A673 (cell line): ENCODE measurements around the gene NRG4. TPM values are rescaled to one million over a fixed set of nuclear protein-coding genes. Genes with fewer than 3 reads are reported as not detected.

Experiments used
- BruUV-seq: library from RNA; stranded (reverse); fragments of 400-500 nt; replicated peaks from 2 replicates; lab custom pipeline; 2021; lab: Mats Ljungman, UMichigan
- CTCF ChIA-PET: fragments of 300-600 bp; sonication (Branson Sonifier 250); formaldehyde crosslinking; loops from one replicate; lab custom pipeline; 2022; ENCODE audit warnings: antibody characterized with exemption; lab: Charles Lee
- POLR2A ChIA-PET: fragments of 300-600 bp; sonication (Branson Sonifier 250); formaldehyde crosslinking; loops from one replicate; lab custom pipeline; 2022; ENCODE audit warnings: antibody characterized with exemption; ENCODE audit not compliant: low non-redundant PET; lab: Charles Lee
- DNase-seq: peaks from one replicate; pipeline ENCODE4 v3.0.0-alpha.2; 2015; ENCODE audit warnings: low spot score
- H3K27ac ChIP-seq: fragments of 200-600 bp; sonication (generic); 2 replicates; pipeline ENCODE4 v1.5.1; 2016; ENCODE audit warnings: mixed run types, low read depth, mild to moderate bottlenecking, mixed read lengths, antibody characterized with exemption, low read length; ENCODE audit not compliant: poor library complexity, severe bottlenecking
- H3K27me3 ChIP-seq: fragments of 200-600 bp; sonication (generic); replicated peaks from 2 replicates; pipeline ENCODE4 v1.6.1; 2017; ENCODE audit warnings: mixed run types, low read depth, mild to moderate bottlenecking, mixed read lengths, antibody characterized with exemption, low read length; ENCODE audit not compliant: insufficient read depth, poor library complexity
- H3K36me3 ChIP-seq: fragments of 200-600 bp; sonication (generic); 2 replicates; pipeline ENCODE4 v1.6.1; 2016; ENCODE audit warnings: mixed run types, mild to moderate bottlenecking, mixed read lengths, antibody characterized with exemption, low read length; ENCODE audit not compliant: insufficient read depth, poor library complexity, severe bottlenecking
- H3K4me1 ChIP-seq: fragments of 200-600 bp; sonication (generic); 2 replicates; pipeline ENCODE4 v1.6.1; 2017; ENCODE audit warnings: mixed run types, mild to moderate bottlenecking, mixed read lengths, antibody characterized with exemption, low read length; ENCODE audit not compliant: insufficient read depth, poor library complexity, severe bottlenecking
- H3K4me3 ChIP-seq: fragments of 200-600 bp; sonication (generic); 2 replicates; pipeline ENCODE4 v1.5.1; 2016; ENCODE audit warnings: low read depth, mixed run types, mild to moderate bottlenecking, mixed read lengths, low read length; ENCODE audit not compliant: poor library complexity, severe bottlenecking
- H3K9me3 ChIP-seq: fragments of 200-600 bp; sonication (generic); 2 replicates; pipeline ENCODE4 v1.6.1; 2016; ENCODE audit warnings: mixed run types, low read depth, mild to moderate bottlenecking, mixed read lengths, antibody characterized with exemption, low read length; ENCODE audit not compliant: poor library complexity, severe bottlenecking
- EZH2 ChIP-seq: fragments of 200-600 bp; sonication (generic); IDR thresholded peaks from 2 replicates; pipeline ENCODE4 v1.6.1; 2017; ENCODE audit warnings: borderline replicate concordance, low read depth, mild to moderate bottlenecking, mixed read lengths, antibody characterized with exemption, low read length; ENCODE audit not compliant: poor library complexity, severe bottlenecking
- intact Hi-C: fragments of 100-400 bp; cut with micrococcal nuclease; formaldehyde crosslinking; loops from one replicate; pipeline ENCODE4 v1.10.0; 2022; ENCODE audit not compliant: unreplicated experiment
- total RNA-seq: library from RNA; stranded (reverse); gene quantifications from 2 replicates; pipeline ENCODE4 v1.2.3, GENCODE V29; 2021
- TF ChIP-seq, protein P1 (sequence below): fragments of 300-800, 200-600 bp; sonication (generic); conservative IDR thresholded peaks from 2 replicates; pipeline ENCODE4 v1.5.1; 2017; ENCODE audit warnings: low read depth, mild to moderate bottlenecking, antibody characterized with exemption, low read length, moderate library complexity, mixed read lengths

Gene NRG4
- total RNA-seq, 1 experiment from 2014 or later: not detected

DNA sequence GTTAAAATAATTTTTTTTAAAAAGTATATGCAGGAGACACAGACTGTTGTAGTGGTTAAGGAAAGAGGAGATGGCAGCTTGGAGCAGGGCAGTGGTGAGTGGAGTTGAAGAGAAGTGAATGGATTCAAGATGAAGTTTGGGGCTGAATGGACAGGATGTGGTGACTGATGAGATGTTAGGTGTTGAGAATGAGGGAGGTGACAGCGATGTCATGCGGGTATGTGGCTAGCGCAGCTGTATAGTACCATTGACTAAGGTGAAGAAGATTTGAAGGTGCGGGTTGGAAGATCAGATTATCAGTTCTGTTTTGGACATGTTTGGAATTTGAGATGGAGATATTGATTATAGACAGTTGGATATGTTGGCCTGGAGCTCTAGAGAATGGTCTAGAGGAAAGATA lies 88.5 kb downstream of the NRG4 start:
- POLR2A ChIA-PET: no interaction called here

GRCh38 chr15:75921732-75922703 lies 90.2 kb downstream of the NRG4 start:
- DNase-seq: peak; percentile 68
- no TSS peak for BruUV-seq
- POLR2A ChIA-PET: no interaction called here
- Histone ChIP-seq H3K27ac (no peak overlapping the region), H3K9me3 (no peaks in the 10 kb centered on the region), H3K27me3 (no peaks in the 10 kb centered on the region), H3K4me1 (no peaks in the 10 kb centered on the region), H3K4me3 (no peak overlapping the region), H3K36me3 (peaks cover 9% of the 10 kb centered on the region)
- CTCF ChIA-PET: interaction anchor here (0.6 to 1.2 kb wide), 6 partner anchors 136 to 1139 kb away, joined by 3 to 6 read pairs (median 4); partner anchors contain the start of gene SNX33
- TF ChIP-seq, protein P1, sequence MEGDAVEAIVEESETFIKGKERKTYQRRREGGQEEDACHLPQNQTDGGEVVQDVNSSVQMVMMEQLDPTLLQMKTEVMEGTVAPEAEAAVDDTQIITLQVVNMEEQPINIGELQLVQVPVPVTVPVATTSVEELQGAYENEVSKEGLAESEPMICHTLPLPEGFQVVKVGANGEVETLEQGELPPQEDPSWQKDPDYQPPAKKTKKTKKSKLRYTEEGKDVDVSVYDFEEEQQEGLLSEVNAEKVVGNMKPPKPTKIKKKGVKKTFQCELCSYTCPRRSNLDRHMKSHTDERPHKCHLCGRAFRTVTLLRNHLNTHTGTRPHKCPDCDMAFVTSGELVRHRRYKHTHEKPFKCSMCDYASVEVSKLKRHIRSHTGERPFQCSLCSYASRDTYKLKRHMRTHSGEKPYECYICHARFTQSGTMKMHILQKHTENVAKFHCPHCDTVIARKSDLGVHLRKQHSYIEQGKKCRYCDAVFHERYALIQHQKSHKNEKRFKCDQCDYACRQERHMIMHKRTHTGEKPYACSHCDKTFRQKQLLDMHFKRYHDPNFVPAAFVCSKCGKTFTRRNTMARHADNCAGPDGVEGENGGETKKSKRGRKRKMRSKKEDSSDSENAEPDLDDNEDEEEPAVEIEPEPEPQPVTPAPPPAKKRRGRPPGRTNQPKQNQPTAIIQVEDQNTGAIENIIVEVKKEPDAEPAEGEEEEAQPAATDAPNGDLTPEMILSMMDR: peak; percentile 63
- no peak for TF ChIP-seq EZH2
- intact Hi-C loops: loop anchor here (10.0 kb wide), 2 partner anchors 117 to 187 kb away; no protein-coding TSS in a partner anchor

More for the DNA sequence above, 88.5 kb downstream of the NRG4 start:
- DNase-seq: no peak
- TF ChIP-seq EZH2: no peak
- TF ChIP-seq, protein P1: no peak
- Histone ChIP-seq H3K4me3 (no peak overlapping the region), H3K27me3 (no peaks in the 10 kb centered on the region), H3K27ac (no peak overlapping the region), H3K4me1 (no peaks in the 10 kb centered on the region), H3K9me3 (no peaks in the 10 kb centered on the region), H3K36me3 (no peaks in the 10 kb centered on the region)
- intact Hi-C loops: loop anchor here (10.0 kb wide), 2 partner anchors 119 to 189 kb away; no protein-coding TSS in a partner anchor
- no TSS peak for BruUV-seq
- CTCF ChIA-PET: no interaction called here

DNA sequence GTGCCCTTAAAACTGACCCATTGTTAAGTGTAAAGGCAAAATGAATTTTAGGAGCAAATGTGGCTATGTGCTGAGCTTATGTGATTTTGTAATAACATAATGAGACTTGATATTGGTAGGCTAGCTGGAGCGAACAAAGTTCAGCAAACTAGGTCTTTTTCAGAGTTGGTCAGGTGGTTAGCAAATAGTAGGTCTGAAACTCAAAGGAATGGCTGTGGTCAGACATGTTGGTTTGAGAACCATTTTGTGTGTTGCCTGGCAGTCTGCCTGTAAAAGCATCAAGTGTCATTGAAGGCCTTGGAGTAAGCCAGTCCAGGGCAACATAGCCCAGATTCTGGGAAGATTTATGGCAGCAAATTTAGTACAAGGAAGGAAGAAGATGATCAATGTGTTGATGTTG lies 92.1 kb downstream of the NRG4 start:
- POLR2A ChIA-PET: no interaction called here
- H3K36me3 ChIP-seq: peaks cover 12% of the 10 kb centered on the region
- intact Hi-C loops: loop anchor here (10.0 kb wide), 2 partner anchors 115 to 185 kb away; no protein-coding TSS in a partner anchor
- no peaks in the 10 kb centered on the region for H3K27me3 ChIP-seq
- DNase-seq: no peak
- no peak for TF ChIP-seq EZH2
- TF ChIP-seq, protein P1: no peak
- no peaks in the 10 kb centered on the region for H3K9me3 ChIP-seq
- H3K4me3 ChIP-seq: no peak overlapping the region
- CTCF ChIA-PET: no interaction called here
- H3K4me1 ChIP-seq: no peaks in the 10 kb centered on the region
- H3K27ac ChIP-seq: no peak overlapping the region
- no TSS peak for BruUV-seq
